Hypothalamus (tissue), 51 donors: ENCODE measurements around the gene MKX.

ENCODE experiments used
- DNase-seq, 51 donors: peaks; one replicate each; lab custom pipeline; 2025; lab: John Stamatoyannopoulos, UW

Gene MKX

DNA sequence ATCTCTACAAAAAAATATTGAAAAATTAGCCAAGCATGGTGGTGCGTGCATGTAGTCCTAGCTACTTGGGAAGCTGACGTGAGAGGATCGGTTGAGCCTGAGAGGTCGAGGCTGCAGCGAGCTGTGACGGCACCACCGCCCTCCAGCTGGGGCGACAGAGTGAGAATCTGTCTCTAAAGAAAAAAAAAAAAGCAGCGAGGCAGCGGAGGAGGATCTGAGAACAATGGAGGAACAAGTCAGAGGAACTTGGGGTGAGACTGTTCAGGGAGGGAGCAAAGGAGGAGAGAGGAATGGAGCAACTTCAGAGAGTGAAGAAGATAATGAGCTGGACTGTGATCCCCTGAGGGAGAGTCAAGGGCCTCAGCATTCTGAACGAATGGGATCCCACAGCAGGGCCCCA, 85.4 kb downstream of the MKX start:
- DNase-seq = no peak

DNA sequence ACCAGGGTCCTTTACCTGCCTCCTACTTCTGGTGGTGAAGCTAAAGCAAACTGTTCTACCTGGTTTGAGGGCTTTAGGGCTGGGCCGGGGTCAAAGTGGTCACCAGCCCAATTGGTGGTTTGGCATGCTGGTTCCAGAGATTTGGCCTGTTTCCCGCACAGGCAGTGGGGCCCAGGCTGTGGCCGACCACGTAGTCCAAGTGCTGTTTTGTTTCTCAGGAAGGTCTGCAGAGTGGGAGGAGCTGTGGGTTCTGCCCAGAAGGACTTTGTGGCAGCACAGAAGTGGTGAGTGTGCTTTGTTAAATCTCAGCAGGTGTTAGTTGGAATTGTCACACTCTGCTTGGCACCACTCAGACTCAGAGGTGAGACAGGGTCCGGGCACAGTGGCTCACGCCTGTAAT, 85.8 kb downstream of the MKX start:
- no peak for DNase-seq

DNA sequence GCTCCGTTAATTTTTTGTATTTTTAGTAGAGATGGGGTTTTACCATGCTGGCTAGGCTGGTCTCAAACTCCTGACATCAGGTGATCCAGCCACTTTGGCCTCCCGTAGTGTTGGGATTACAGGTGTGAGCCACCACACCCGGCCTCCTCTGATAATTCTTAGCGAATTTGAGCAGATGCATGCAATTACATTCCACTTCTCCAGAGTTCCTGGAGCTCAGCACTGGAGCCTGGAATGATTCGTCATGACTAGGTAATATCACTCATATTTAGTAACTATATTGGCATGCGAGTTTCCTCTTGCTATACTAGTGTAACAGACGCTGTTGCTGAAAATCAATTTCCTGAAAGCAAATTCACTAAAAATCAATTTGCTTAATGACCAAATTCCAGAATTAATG, 86.8 kb downstream of the MKX start:
- DNase-seq = no peak

DNA sequence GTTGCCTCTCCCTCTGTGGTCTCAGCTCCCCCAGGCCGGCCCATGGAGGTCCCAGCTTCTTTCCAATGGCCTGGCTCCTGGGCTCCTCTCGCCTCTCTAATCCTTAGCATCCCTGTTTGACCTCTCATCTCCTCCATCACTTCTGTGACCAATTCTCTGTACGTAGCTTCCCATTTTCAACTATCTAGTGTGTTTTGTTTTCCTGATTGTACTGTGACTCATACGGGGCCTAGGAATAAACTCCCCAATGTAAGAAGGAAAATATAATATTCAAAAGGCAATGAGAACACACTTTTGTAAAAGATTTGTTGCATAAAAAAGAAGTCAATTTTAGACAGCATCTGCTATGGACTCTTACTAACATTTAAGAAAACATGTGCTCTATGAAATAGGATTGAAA, 90.3 kb downstream of the MKX start:
- DNase-seq = no peak

DNA sequence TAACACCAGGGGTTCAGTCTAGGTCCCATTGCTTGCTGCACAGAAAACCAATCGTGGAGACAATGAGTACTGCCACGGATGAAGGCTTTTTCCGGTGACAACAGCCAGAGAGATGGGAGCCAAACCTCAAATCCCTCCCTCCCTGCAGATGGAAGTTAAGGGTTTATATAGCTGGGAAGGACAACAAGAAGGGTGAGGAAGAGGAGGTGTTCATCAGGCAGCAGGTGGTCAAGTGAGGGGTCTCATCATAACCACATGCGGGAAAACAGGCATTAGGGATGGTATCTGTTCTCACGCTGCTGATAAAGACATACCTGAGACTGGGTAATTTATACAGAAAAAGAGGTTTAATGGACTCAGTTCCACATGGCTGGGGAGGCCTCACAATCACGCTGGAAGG, 91.3 kb downstream of the MKX start:
- DNase-seq = no peak

DNA sequence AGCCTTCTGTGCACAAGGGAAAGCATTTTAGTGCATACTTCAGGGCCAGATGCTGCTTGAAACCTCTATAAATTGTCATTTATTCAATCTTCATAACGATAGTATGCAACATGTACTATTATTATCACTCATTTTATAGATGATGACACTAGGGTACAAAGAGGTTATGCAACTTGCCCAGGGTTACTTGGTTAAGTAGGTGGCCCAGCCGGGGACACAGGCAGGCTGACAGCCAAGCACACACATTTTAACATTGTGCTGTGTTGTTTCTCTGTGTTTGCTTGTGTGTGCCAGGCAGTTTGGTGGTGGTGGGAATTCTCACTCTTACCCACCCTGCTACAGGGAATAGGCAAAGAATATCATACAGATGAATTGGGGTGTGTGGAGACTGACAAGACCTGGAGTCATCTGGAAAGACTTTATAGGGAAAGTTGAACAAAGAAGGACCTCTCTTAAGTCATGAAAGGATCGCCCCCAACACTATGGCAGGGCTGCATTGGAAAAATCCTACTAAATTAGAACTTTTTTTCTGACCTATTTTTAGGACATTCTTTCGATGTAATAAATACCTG, 98.9 kb downstream of the MKX start:
- DNase-seq = no peak

DNA sequence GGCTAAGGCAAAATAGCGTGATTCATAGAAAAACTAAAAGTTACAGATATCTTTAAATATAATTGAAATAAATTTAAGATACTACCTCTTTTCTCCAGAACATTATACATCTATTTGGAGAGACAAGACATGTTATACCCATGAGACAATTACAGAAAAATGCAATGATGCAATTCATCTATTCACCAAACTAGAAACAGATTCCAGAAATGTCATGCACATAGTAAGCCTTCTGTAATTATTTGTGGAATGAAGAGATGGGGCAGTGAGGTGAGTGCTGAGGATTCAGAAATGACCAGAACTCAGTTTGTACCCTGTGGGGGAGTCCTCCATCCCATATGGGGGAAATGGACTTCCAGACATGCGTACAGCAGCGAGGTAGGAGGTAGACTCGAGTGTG, 99.4 kb downstream of the MKX start:
- no peak for DNase-seq

DNA sequence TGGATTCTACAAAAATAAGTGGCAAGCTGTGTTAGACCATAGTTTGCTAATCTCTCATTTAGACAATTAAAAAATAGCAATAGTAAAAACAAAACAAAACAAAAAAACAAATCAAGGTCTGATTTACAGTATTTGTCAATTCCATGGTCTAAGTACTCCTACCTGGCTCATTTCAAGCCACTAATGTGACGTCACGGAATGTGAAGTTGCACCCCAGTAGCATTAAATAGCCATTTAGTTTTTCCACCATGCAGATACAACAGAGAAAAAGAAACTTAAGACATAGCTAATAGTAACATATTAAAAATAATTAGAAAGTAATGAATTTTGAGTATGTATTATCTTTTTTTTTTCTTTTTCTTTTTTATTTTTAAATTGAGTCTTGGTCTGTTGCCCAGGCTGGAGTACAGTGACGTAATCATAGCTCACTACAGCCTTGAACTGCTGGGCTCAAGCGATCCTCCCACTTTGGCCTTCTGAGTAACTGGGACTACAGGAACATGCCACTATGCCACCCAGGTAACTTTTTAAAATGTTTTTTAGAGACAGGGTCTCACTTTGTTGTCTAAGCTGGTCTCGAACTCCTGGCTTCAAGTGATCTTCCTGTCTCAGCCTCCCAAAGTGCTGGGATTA, 101.2 kb downstream of the MKX start:
- DNase-seq = no peak

DNA sequence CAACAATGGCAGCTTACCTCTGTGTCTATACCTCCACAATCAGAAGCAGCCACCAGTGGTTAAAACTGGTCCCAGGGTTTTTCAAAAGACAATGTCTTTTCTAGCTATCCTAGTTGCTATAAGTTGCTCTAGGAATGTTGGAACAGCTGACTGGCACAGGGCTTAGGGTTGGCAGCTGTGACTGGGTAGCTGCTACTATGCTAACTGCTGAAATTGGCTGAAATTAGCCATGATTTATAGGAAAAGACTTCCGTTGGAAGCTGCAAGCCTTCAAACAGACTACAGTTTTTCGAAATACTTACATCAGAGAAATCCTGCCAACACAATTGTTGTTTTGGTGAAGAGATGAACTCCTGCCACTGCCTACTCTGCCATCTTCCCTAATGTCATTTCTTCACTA, 102.3 kb downstream of the MKX start:
- DNase-seq = no peak

DNA sequence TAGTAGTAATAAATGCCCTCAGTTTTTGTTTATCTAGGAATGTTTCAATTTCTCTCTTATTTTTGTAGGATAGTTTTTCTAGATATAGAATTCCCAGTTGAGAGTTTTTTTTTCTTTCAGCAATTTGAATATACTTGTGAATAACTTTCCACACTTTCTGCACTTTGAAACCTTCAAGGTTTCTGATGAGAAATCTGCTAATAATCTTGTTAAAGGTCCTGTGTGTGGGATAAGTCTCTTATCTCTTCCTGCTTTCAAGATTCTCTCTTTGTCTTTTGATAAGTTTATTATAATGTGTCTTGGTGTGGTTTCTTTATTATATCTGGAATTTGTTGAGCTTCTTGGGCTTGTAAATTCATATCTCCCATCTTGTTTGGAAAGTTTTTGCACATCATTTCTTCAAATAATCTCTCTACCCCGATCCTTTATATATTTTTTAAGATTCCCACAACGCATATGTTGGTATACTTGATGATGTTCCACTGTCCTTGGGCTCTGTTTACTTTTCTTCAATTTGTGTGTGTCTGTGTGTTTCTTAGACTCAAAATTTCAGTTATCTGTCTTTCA, 103.5 kb downstream of the MKX start:
- DNase-seq = no peak

DNA sequence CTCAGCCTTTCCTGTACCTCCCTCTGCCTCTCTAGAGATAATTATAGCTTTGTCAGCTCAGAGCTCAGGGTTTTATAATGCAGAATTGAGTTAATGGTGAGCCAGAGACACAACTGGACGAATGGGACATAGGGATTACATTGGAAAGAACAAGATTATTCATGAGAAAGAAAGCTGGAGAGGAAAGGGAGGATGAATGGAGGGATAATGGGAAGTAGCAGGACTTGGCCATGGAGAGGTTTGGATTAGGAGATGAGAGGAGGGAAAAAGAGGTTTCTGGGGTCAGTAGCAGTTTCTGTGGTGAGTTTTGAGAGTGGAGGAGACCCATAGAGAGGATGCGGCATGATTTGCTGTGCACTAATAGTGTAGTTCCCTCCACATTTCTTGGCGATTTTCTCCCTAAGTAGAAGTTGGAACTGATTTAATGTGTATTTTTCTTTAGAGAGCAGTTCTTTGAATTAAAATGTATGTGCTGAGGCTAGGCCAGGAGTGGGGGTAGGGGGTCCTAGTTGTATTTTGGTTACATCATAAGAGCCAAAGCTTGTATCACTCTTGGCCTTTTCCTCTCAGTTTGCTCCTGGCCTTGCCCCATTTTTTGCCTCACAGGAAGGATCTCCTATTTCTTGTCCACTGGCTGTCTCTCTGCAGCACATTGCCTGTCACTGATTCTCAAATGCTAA, 107.4 kb downstream of the MKX start:
- DNase-seq = no peak

DNA sequence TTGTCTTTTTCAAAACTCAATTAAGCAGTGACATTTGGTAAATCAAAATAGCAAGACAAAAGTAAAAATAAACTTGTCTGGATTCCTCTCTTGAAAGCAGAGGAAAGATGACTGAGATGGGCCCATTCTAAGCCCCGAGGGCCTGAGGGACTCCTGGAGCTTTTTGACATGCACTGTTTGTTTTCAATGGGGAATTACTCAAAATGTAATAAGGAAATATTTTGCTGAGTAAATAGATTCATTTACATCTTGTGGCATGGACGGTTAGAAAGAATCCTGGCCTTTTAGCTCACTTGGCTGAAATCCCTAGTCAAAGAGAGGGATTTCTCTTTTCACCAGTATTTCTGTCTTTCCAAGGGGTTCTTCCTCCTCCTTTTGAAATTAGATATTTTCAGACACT, 108.0 kb downstream of the MKX start:
- DNase-seq = no peak

DNA sequence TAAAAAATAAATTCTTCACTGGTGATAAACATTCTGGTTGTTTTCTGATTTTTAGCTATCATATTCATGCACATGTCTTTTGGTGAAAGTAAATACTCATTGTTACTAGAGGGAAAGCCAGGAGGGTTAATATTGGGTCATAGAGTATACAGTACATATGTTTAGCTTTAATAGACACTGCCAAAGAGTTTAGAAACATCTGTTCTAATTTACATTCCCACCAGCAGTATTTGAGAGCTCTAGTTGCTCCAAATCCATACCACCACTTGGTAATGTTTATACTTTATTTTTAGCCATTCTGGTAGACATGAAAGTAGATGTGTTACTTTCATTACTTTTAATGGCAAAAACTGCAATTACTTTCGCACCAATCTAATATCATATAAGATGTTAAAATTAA, 108.8 kb downstream of the MKX start:
- DNase-seq = no peak

DNA sequence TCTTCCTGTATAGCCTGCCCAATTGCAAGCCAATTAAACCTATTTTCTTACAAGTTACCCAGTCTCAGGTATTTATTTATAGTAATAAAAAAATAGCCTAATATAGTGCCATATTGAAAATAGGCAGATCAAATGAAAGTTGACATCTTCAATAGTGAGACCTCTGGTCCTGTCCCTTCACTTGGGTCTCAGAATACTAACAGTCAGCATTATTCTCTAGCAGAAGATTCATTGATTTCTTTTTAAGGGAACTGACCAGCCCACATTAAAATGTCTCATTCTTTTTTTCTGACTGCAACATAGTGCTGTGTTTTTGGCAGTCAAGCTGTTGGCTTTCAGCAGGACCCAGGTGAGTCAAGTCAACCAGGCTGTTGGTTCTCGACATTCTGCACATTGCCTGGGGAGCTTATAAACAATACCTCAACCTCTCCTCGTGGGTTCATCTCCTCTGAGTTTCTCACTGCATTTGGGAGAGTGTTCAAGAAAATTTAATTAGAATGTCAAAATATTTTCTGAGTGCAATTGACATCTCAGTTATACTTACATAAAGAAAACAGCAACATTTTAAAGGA, 109.8 kb downstream of the MKX start:
- no peak for DNase-seq

DNA sequence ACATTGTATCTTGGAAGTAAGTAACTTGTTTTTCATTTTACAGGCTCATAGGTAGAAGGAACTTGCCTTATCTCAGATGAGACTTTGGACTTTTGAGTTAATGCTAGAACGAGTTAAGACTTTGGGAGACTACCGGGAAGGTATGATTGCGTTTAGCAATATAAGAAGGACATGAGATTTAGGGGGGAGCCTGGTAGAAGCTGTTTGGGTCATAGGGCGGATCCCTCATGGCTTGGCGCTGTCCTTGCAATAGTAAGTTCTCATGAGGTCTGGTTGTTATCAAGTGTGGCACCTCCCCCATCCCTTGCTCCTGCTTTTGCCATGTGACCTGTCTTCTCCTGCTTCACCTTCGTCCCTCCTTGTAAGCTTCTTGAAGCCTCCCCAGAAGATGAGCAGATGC, 110.3 kb downstream of the MKX start:
- no peak for DNase-seq

DNA sequence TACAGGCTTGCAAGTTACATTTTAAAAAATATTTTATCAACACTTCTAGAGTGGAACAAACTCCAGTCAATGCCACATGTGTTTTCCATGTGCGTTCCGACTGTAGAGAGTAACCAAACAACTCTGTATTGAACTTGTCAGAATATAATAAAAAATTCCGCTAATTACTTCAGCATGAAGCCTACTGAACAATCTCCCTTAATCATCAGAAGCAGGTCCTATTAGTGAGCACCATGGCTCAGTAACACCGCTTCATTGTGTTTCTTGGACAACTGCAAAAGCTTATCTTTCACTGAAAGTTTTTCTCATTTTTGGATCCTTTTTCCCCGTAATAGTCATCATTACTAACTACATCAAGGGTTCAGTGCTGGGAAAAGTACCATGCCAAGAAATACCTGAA, 117.0 kb downstream of the MKX start:
- DNase-seq = no peak

DNA sequence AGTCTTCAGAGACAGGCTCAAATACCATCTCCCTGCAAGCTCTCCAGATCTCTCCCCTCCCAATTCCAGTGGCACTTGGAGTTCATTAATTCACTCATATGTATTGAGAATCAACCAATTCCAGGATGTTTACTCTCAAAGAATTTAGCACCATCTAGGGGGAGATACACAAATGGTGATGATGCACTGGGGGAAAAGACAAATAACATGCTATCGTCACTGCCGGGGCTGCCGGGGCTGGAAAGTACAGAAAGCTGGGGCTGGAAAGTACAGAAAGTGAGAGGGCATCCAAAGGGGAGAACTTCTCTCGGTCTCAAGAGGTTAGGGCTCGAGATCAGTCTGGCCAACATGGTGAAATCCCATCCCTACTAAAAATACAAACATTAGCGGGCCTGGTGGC, 118.7 kb downstream of the MKX start:
- DNase-seq = no peak

DNA sequence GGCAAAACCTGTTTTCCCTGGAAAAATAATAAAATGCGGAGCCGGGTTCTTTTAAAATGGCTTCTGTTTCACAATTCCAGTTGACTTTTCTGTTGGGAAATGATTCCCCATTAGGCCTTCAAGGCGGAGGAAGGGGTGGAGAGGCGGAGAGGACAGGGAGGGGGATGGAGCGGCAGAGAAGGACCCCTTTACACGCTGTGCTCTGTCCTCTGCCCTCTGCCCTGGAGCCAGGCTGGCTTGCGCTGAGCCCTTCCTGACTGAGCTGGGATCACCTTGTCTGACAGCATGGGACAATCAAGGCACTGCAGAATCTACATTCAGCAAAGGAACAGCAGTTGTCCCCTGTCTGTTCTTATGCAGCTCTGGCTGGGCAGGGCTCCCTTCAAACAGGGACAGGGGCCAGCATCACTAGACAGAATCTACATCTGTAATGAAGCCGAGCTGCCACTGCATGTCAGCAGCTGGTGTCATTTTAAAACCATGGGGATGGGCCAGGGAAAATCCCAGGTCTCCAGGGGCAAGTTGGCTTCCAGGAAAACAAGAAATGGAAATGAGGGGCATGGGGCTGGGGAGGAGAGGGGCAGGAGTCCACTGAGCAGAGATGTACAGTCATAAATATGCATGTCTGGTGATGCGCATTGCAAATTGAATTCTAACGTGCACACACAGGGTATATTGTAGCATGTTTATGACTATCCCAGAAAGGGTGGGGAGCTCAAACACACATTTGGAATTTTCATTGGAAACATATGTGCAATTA, 120.0 kb downstream of the MKX start:
- DNase-seq = no peak

DNA sequence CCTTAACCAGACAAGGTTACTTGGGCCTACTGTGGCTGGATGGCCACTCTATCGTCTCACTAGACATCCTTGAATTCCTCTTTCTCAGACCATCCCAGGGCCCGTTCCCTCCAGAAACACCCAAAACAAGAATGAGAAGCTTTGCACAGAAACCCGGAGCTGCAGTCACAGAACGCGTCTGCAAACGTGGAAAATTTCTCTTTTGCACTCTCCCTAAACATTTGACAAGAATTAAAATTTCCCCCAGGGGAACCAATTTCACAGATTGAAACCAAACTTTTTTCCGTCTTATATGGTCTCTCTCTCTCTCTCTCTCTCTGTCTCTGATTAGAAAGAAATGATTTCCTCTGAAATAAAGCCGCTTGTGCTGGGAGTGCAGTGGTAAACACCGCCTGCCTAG, 120.7 kb downstream of the MKX start:
- no peak for DNase-seq
